ENCODE data around the gene LRP2. TPM values are rescaled to one million over a fixed set of nuclear protein-coding genes. Genes with fewer than 3 reads are reported as not detected.
"Not testable (repeated sequence)": the region's sequence is repeated elsewhere in the genome, so short reads cannot be mapped to it uniquely, and the experiment has no call there.

LRP2 gene
- total RNA-seq, 4 donors from 2014 or later: not detected

DNA sequence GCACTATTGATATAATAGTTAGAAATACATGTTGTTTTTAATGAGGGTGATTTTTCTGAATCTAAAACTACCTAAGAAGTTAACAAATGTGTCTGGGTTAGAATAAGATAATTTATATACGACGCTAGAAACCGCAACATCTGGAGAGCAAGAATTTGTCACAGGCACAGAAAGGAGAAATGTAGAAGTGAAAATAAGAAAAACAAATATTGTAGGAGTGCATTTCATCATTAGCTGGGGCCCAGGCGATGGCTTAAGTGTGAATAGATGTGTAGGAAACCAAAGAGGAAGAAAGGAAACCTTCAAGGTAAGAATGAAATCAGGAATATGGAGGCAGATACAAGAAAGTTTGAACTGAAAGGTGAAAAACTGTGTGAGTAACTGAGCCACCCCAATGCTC lies 90.3 kb downstream of the LRP2 start:
- intact Hi-C loops (cut with DNase I; ENCODE audit: low total_unique reads): no loop called here

DNA sequence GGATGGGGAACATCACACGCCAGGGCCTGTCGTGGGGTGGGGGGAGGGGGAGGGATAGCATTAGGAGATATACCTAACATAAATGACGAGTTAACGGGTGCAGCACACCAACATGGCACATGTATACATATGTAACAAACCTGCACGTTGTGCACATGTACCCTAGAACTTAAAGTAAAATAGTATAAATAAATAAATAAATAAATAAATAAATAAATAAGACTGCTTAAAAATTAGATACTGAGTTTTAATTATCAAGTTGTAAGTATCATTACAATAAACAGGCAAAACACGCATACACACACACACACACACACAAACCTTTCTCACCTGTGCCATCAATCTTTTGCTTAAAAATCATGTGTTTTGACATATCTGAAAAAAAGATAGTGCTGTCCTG lies 91.8 kb downstream of the LRP2 start:
- H3K4me1 ChIP-seq; H3K27me3 ChIP-seq; intact Hi-C loops (cut with DNase I; ENCODE audit: low total_unique reads); in situ Hi-C loops (cut with MboI; ENCODE audit: low sequenced_read_pairs in 4 of 4); ATAC-seq; H3K9me3 ChIP-seq; H3K27ac ChIP-seq; DNase-seq; H3K36me3 ChIP-seq; H3K4me3 ChIP-seq: not testable (repeated sequence)

More for the DNA sequence above, 90.3 kb downstream of the LRP2 start:
- ATAC-seq: no peak
- Histone ChIP-seq H3K36me3 (no peaks in the 10 kb centered on the region), H3K4me3 (no peak overlapping the region), H3K27ac (no peak overlapping the region), H3K27me3 (no peaks in the 10 kb centered on the region), H3K4me1 (no peaks in the 10 kb centered on the region), H3K9me3 (no peaks in the 10 kb centered on the region)
- TF ChIP-seq, protein P1, sequence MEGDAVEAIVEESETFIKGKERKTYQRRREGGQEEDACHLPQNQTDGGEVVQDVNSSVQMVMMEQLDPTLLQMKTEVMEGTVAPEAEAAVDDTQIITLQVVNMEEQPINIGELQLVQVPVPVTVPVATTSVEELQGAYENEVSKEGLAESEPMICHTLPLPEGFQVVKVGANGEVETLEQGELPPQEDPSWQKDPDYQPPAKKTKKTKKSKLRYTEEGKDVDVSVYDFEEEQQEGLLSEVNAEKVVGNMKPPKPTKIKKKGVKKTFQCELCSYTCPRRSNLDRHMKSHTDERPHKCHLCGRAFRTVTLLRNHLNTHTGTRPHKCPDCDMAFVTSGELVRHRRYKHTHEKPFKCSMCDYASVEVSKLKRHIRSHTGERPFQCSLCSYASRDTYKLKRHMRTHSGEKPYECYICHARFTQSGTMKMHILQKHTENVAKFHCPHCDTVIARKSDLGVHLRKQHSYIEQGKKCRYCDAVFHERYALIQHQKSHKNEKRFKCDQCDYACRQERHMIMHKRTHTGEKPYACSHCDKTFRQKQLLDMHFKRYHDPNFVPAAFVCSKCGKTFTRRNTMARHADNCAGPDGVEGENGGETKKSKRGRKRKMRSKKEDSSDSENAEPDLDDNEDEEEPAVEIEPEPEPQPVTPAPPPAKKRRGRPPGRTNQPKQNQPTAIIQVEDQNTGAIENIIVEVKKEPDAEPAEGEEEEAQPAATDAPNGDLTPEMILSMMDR (IDR thresholded peaks at IDR 0.05 in 4 of 5, conservative IDR thresholded peaks at IDR 0.05 in 1 of 5): no peak
- no peak for TF ChIP-seq POLR2A (IDR thresholded peaks at IDR 0.05)
- DNase-seq: no peak
- in situ Hi-C loops (cut with MboI; ENCODE audit: low sequenced_read_pairs in 4 of 4): no loop called here

DNA sequence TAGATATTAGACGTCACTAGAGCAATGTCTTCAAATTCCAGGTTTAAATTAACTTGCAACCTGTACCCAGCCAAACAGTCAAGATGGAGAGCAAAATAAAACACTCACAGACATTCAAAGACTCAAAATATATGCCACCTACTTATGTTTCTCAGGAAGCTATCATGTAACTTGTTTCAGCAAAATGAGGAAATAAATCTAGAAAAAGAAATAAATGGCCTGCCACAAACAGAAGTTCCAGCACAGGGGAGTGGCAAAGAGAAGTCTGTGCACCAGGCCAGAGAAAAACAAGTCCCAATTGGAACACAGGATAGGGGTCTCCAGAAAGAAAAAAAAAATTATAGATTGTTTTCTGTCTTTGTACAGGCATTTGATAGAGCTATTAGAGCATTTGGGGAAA lies 96.7 kb downstream of the LRP2 start:
- in situ Hi-C loops (cut with MboI; ENCODE audit: low sequenced_read_pairs in 4 of 4): no loop called here
- H3K27me3 ChIP-seq: no peaks in the 10 kb centered on the region
- intact Hi-C loops (cut with DNase I; ENCODE audit: low total_unique reads): no loop called here
- no peaks in the 10 kb centered on the region for H3K4me1 ChIP-seq
- H3K36me3 ChIP-seq: no peaks in the 10 kb centered on the region
- H3K27ac ChIP-seq: no peak overlapping the region
- ATAC-seq (no peak), DNase-seq (no peak)
- TF ChIP-seq POLR2A (IDR thresholded peaks at IDR 0.05): no peak
- TF ChIP-seq, protein P1 (IDR thresholded peaks at IDR 0.05 in 4 of 5, conservative IDR thresholded peaks at IDR 0.05 in 1 of 5): no peak
- no peaks in the 10 kb centered on the region for H3K9me3 ChIP-seq
- H3K4me3 ChIP-seq: no peak overlapping the region

DNA sequence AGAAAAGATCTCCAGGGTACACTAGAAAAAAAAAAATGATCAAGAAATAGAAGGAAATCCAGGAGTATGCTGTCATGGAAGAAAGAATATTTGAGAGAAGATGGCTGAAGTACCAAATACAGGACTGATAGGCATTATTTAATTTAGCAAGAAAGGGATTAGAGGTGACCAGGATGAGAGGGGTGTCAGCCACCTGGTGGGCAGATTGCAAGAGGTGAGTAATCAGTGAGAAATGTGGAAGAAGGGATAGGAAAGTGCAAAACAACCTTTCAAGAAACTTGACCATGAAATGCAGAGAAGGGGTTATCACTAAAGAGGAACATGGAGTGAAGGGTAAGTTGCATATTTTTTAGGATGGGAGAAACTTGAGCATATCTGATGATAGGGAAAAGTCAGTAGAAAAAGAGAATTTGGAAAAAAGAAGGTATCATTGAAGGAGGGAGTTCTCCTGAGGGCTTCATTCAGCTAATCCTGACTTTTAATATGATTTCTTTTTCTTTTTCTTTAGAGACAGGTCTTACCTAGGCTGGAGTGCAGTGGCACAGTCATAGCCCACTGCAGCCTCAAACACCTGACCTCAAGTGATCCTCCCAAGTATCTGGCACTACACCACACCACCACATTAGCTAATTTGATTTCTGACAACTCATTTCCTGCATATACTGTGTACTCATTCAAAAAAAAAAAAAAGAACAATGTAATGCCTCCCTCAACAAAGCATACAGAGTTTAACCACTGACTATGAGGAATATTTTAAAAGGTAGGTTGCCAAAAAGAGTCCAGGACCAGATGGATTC lies 101.3 kb downstream of the LRP2 start:
- no peaks in the 10 kb centered on the region for H3K27me3 ChIP-seq
- H3K9me3 ChIP-seq: no peaks in the 10 kb centered on the region
- no peaks in the 10 kb centered on the region for H3K36me3 ChIP-seq
- DNase-seq: no peak
- intact Hi-C loops (cut with DNase I; ENCODE audit: low total_unique reads): no loop called here
- in situ Hi-C loops (cut with MboI; ENCODE audit: low sequenced_read_pairs in 4 of 4): no loop called here
- H3K4me3 ChIP-seq: no peak overlapping the region
- TF ChIP-seq POLR2A (IDR thresholded peaks at IDR 0.05): no peak
- TF ChIP-seq, protein P1 (IDR thresholded peaks at IDR 0.05 in 4 of 5, conservative IDR thresholded peaks at IDR 0.05 in 1 of 5): no peak
- H3K4me1 ChIP-seq: no peaks in the 10 kb centered on the region
- H3K27ac ChIP-seq: no peak overlapping the region
- no peak for ATAC-seq

DNA sequence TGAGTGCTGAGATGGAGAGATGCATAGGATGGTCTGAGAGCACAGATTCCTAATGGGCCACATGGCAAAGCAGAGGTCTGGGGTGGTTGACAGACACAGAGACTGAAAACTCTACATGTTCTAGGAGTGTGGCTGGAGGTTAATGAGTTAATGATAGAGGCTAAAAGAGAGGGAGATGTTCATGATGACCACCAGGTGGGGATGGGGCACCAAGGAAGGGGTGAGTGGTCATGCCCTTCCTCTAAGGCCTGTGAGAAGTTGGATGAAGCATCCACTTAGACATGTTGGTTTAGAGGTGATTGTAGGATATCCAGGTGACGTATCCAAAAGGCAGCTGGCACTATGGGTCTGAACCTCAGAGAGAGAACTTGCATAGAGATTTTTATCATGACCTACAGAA lies 102.1 kb downstream of the LRP2 start:
- no peaks in the 10 kb centered on the region for H3K27me3 ChIP-seq
- intact Hi-C loops (cut with DNase I; ENCODE audit: low total_unique reads): no loop called here
- in situ Hi-C loops (cut with MboI; ENCODE audit: low sequenced_read_pairs in 4 of 4): no loop called here
- TF ChIP-seq, protein P1 (IDR thresholded peaks at IDR 0.05 in 4 of 5, conservative IDR thresholded peaks at IDR 0.05 in 1 of 5): no peak
- no peak for TF ChIP-seq POLR2A (IDR thresholded peaks at IDR 0.05)
- no peaks in the 10 kb centered on the region for H3K9me3 ChIP-seq
- no peak overlapping the region for H3K27ac ChIP-seq
- H3K4me1 ChIP-seq: no peaks in the 10 kb centered on the region
- no peak overlapping the region for H3K4me3 ChIP-seq
- DNase-seq: no peak
- no peak for ATAC-seq
- no peaks in the 10 kb centered on the region for H3K36me3 ChIP-seq
